ENCODE measurements around the gene RASGRP2. TPM values are rescaled to one million over a fixed set of nuclear protein-coding genes. Genes with fewer than 3 reads are reported as not detected.

RASGRP2 gene
- total RNA-seq, 1 donor from 2014 or later = 12.0 TPM

- H3K9me3 ChIP-seq (ENCODE audit: control insufficient read depth in 3 of 3, low read length in 3 of 3) = no peaks in the 10 kb centered on the region
- H3K27ac ChIP-seq (ENCODE audit: low read depth, low read length) = peak overlapping the region; percentile 80
- peaks cover 32 to 39% (median 38%) of the 10 kb centered on the region in 3 donors for H3K4me1 ChIP-seq (ENCODE audit: control insufficient read depth in 3 of 3, insufficient read depth in 3 of 3, low read length in 3 of 3)
- peak overlapping the region; percentile 70 to 82 (median 75) for H3K4me3 ChIP-seq (ENCODE audit: low read length in 3 of 3)
- no peaks in the 10 kb centered on the region for H3K36me3 ChIP-seq (ENCODE audit: control insufficient read depth in 3 of 3, insufficient read depth in 3 of 3, low read length in 3 of 3)
- H3K9ac ChIP-seq (ENCODE audit: low read depth in 1 of 3, low read length in 3 of 3) = peak overlapping the region; percentile 51 to 74 (median 64)
- no peaks in the 10 kb centered on the region for H3K27me3 ChIP-seq (ENCODE audit: control insufficient read depth in 3 of 3, insufficient read depth in 3 of 3, low read length in 3 of 3)
These were observed 56.1 kb downstream of the RASGRP2 start for GRCh38 chr11:64687643-64688533.

GRCh38 chr11:64687204-64687603 is 56.7 kb downstream of the RASGRP2 start:
- Histone ChIP-seq H3K9me3 (ENCODE audit: control insufficient read depth in 3 of 3, low read length in 3 of 3) (no peaks in the 10 kb centered on the region), H3K36me3 (ENCODE audit: control insufficient read depth in 3 of 3, insufficient read depth in 3 of 3, low read length in 3 of 3) (no peaks in the 10 kb centered on the region), H3K27ac (ENCODE audit: low read depth, low read length) (peak overlapping the region; percentile 80), H3K4me1 (ENCODE audit: control insufficient read depth in 3 of 3, insufficient read depth in 3 of 3, low read length in 3 of 3) (peaks cover 32 to 39% (median 38%) of the 10 kb centered on the region in 3 donors), H3K4me3 (ENCODE audit: low read length in 3 of 3) (peak overlapping the region in 1 of 3 donors; percentile 13), H3K9ac (ENCODE audit: low read depth in 1 of 3, low read length in 3 of 3) (peak overlapping the region in 2 of 3 donors; percentile 8 to 44), H3K27me3 (ENCODE audit: control insufficient read depth in 3 of 3, insufficient read depth in 3 of 3, low read length in 3 of 3) (no peaks in the 10 kb centered on the region)

GRCh38 chr11:64686466-64687170 is 57.3 kb downstream of the RASGRP2 start:
- H3K9ac ChIP-seq (ENCODE audit: low read depth in 1 of 3, low read length in 3 of 3) = peak overlapping the region in 2 of 3 donors; percentile 8 to 33
- no peak overlapping the region for H3K4me3 ChIP-seq (ENCODE audit: low read length in 3 of 3)
- no peak overlapping the region for H3K27ac ChIP-seq (ENCODE audit: low read depth, low read length)
- H3K36me3 ChIP-seq (ENCODE audit: control insufficient read depth in 3 of 3, insufficient read depth in 3 of 3, low read length in 3 of 3) = no peaks in the 10 kb centered on the region
- peaks cover 32 to 39% (median 38%) of the 10 kb centered on the region in 3 donors for H3K4me1 ChIP-seq (ENCODE audit: control insufficient read depth in 3 of 3, insufficient read depth in 3 of 3, low read length in 3 of 3)
- no peaks in the 10 kb centered on the region for H3K9me3 ChIP-seq (ENCODE audit: control insufficient read depth in 3 of 3, low read length in 3 of 3)
- no peaks in the 10 kb centered on the region for H3K27me3 ChIP-seq (ENCODE audit: control insufficient read depth in 3 of 3, insufficient read depth in 3 of 3, low read length in 3 of 3)

GRCh38 chr11:64685536-64685935 is 58.4 kb downstream of the RASGRP2 start:
- no peaks in the 10 kb centered on the region for H3K27me3 ChIP-seq (ENCODE audit: control insufficient read depth in 3 of 3, insufficient read depth in 3 of 3, low read length in 3 of 3)
- H3K9ac ChIP-seq (ENCODE audit: low read depth in 1 of 3, low read length in 3 of 3) = no peak overlapping the region
- no peaks in the 10 kb centered on the region for H3K9me3 ChIP-seq (ENCODE audit: control insufficient read depth in 3 of 3, low read length in 3 of 3)
- H3K4me3 ChIP-seq (ENCODE audit: low read length in 3 of 3) = no peak overlapping the region
- H3K4me1 ChIP-seq (ENCODE audit: control insufficient read depth in 3 of 3, insufficient read depth in 3 of 3, low read length in 3 of 3) = peaks cover 32 to 39% (median 38%) of the 10 kb centered on the region in 3 donors
- H3K27ac ChIP-seq (ENCODE audit: low read depth, low read length) = no peak overlapping the region
- no peaks in the 10 kb centered on the region for H3K36me3 ChIP-seq (ENCODE audit: control insufficient read depth in 3 of 3, insufficient read depth in 3 of 3, low read length in 3 of 3)

- peaks cover 27 to 36% (median 30%) of the 10 kb centered on the region in 3 donors for H3K4me1 ChIP-seq (ENCODE audit: control insufficient read depth in 3 of 3, insufficient read depth in 3 of 3, low read length in 3 of 3)
- no peaks in the 10 kb centered on the region for H3K9me3 ChIP-seq (ENCODE audit: control insufficient read depth in 3 of 3, low read length in 3 of 3)
- no peak overlapping the region for H3K9ac ChIP-seq (ENCODE audit: low read depth in 1 of 3, low read length in 3 of 3)
- no peaks in the 10 kb centered on the region for H3K36me3 ChIP-seq (ENCODE audit: control insufficient read depth in 3 of 3, insufficient read depth in 3 of 3, low read length in 3 of 3)
- H3K27me3 ChIP-seq (ENCODE audit: control insufficient read depth in 3 of 3, insufficient read depth in 3 of 3, low read length in 3 of 3) = no peaks in the 10 kb centered on the region
- no peak overlapping the region for H3K27ac ChIP-seq (ENCODE audit: low read depth, low read length)
- no peak overlapping the region for H3K4me3 ChIP-seq (ENCODE audit: low read length in 3 of 3)
These were observed 59.6 kb downstream of the RASGRP2 start for GRCh38 chr11:64684357-64684756.

- H3K4me1 ChIP-seq (ENCODE audit: control insufficient read depth in 3 of 3, insufficient read depth in 3 of 3, low read length in 3 of 3) = peaks cover 2 to 7% (median 3%) of the 10 kb centered on the region in 3 donors
These were observed 62.8 kb downstream of the RASGRP2 start for GRCh38 chr11:64681171-64681570.

GRCh38 chr11:64679846-64680245 is 64.1 kb downstream of the RASGRP2 start:
- Histone ChIP-seq H3K36me3 (ENCODE audit: control insufficient read depth in 3 of 3, insufficient read depth in 3 of 3, low read length in 3 of 3) (no peaks in the 10 kb centered on the region), H3K4me3 (ENCODE audit: low read length in 3 of 3) (no peak overlapping the region), H3K27ac (ENCODE audit: low read depth, low read length) (no peak overlapping the region), H3K27me3 (ENCODE audit: control insufficient read depth in 3 of 3, insufficient read depth in 3 of 3, low read length in 3 of 3) (no peaks in the 10 kb centered on the region), H3K9me3 (ENCODE audit: control insufficient read depth in 3 of 3, low read length in 3 of 3) (no peaks in the 10 kb centered on the region), H3K9ac (ENCODE audit: low read depth in 1 of 3, low read length in 3 of 3) (no peak overlapping the region), H3K4me1 (ENCODE audit: control insufficient read depth in 3 of 3, insufficient read depth in 3 of 3, low read length in 3 of 3) (peaks cover 15 to 16% (median 16%) of the 10 kb centered on the region in 3 donors)

More at GRCh38 chr11:64681171-64681570, 62.8 kb downstream of the RASGRP2 start:
- Histone ChIP-seq H3K9me3 (ENCODE audit: control insufficient read depth in 3 of 3, low read length in 3 of 3) (no peaks in the 10 kb centered on the region), H3K9ac (ENCODE audit: low read depth in 1 of 3, low read length in 3 of 3) (no peak overlapping the region), H3K4me3 (ENCODE audit: low read length in 3 of 3) (no peak overlapping the region), H3K27me3 (ENCODE audit: control insufficient read depth in 3 of 3, insufficient read depth in 3 of 3, low read length in 3 of 3) (no peaks in the 10 kb centered on the region), H3K36me3 (ENCODE audit: control insufficient read depth in 3 of 3, insufficient read depth in 3 of 3, low read length in 3 of 3) (no peaks in the 10 kb centered on the region), H3K27ac (ENCODE audit: low read depth, low read length) (no peak overlapping the region)

- no peaks in the 10 kb centered on the region for H3K9me3 ChIP-seq (ENCODE audit: control insufficient read depth in 3 of 3, low read length in 3 of 3)
- H3K4me3 ChIP-seq (ENCODE audit: low read length in 3 of 3) = no peak overlapping the region
- no peaks in the 10 kb centered on the region for H3K27me3 ChIP-seq (ENCODE audit: control insufficient read depth in 3 of 3, insufficient read depth in 3 of 3, low read length in 3 of 3)
- peaks cover 19 to 24% (median 22%) of the 10 kb centered on the region in 3 donors for H3K4me1 ChIP-seq (ENCODE audit: control insufficient read depth in 3 of 3, insufficient read depth in 3 of 3, low read length in 3 of 3)
- no peak overlapping the region for H3K27ac ChIP-seq (ENCODE audit: low read depth, low read length)
- no peaks in the 10 kb centered on the region for H3K36me3 ChIP-seq (ENCODE audit: control insufficient read depth in 3 of 3, insufficient read depth in 3 of 3, low read length in 3 of 3)
- H3K9ac ChIP-seq (ENCODE audit: low read depth in 1 of 3, low read length in 3 of 3) = no peak overlapping the region
These were observed 66.4 kb downstream of the RASGRP2 start for GRCh38 chr11:64677441-64678023.
